A673 (cell line): Measurements from ENCODE around the gene NFATC2. TPM values are rescaled to one million over a fixed set of nuclear protein-coding genes. Genes with fewer than 3 reads are reported as not detected.
A peak's percentile ranks its signal among the peaks of the same experiment; 100 is the strongest.

ENCODE experiments used
- BruUV-seq: library from RNA; stranded (reverse); fragments of 400-500 nt; replicated peaks from 2 replicates; lab custom pipeline; 2021; lab: Mats Ljungman, UMichigan
- CTCF ChIA-PET: fragments of 300-600 bp; sonication (Branson Sonifier 250); formaldehyde crosslinking; loops from one replicate; lab custom pipeline; 2022; ENCODE audit warnings: antibody characterized with exemption; lab: Charles Lee
- POLR2A ChIA-PET: fragments of 300-600 bp; sonication (Branson Sonifier 250); formaldehyde crosslinking; loops from one replicate; lab custom pipeline; 2022; ENCODE audit warnings: antibody characterized with exemption; ENCODE audit not compliant: low non-redundant PET; lab: Charles Lee
- DNase-seq: peaks from one replicate; pipeline ENCODE4 v3.0.0-alpha.2; 2015; ENCODE audit warnings: low spot score
- H3K27ac ChIP-seq: fragments of 200-600 bp; sonication (generic); 2 replicates; pipeline ENCODE4 v1.5.1; 2016; ENCODE audit warnings: mixed run types, low read depth, mild to moderate bottlenecking, mixed read lengths, antibody characterized with exemption, low read length; ENCODE audit not compliant: poor library complexity, severe bottlenecking
- H3K27me3 ChIP-seq: fragments of 200-600 bp; sonication (generic); replicated peaks from 2 replicates; pipeline ENCODE4 v1.6.1; 2017; ENCODE audit warnings: mixed run types, low read depth, mild to moderate bottlenecking, mixed read lengths, antibody characterized with exemption, low read length; ENCODE audit not compliant: insufficient read depth, poor library complexity
- H3K36me3 ChIP-seq: fragments of 200-600 bp; sonication (generic); 2 replicates; pipeline ENCODE4 v1.6.1; 2016; ENCODE audit warnings: mixed run types, mild to moderate bottlenecking, mixed read lengths, antibody characterized with exemption, low read length; ENCODE audit not compliant: insufficient read depth, poor library complexity, severe bottlenecking
- H3K4me1 ChIP-seq: fragments of 200-600 bp; sonication (generic); 2 replicates; pipeline ENCODE4 v1.6.1; 2017; ENCODE audit warnings: mixed run types, mild to moderate bottlenecking, mixed read lengths, antibody characterized with exemption, low read length; ENCODE audit not compliant: insufficient read depth, poor library complexity, severe bottlenecking
- H3K4me3 ChIP-seq: fragments of 200-600 bp; sonication (generic); 2 replicates; pipeline ENCODE4 v1.5.1; 2016; ENCODE audit warnings: low read depth, mixed run types, mild to moderate bottlenecking, mixed read lengths, low read length; ENCODE audit not compliant: poor library complexity, severe bottlenecking
- H3K9me3 ChIP-seq: fragments of 200-600 bp; sonication (generic); 2 replicates; pipeline ENCODE4 v1.6.1; 2016; ENCODE audit warnings: mixed run types, low read depth, mild to moderate bottlenecking, mixed read lengths, antibody characterized with exemption, low read length; ENCODE audit not compliant: poor library complexity, severe bottlenecking
- EZH2 ChIP-seq: fragments of 200-600 bp; sonication (generic); IDR thresholded peaks from 2 replicates; pipeline ENCODE4 v1.6.1; 2017; ENCODE audit warnings: borderline replicate concordance, low read depth, mild to moderate bottlenecking, mixed read lengths, antibody characterized with exemption, low read length; ENCODE audit not compliant: poor library complexity, severe bottlenecking
- intact Hi-C: fragments of 100-400 bp; cut with micrococcal nuclease; formaldehyde crosslinking; loops from one replicate; pipeline ENCODE4 v1.10.0; 2022; ENCODE audit not compliant: unreplicated experiment
- total RNA-seq: library from RNA; stranded (reverse); gene quantifications from 2 replicates; pipeline ENCODE4 v1.2.3, GENCODE V29; 2021
- TF ChIP-seq, protein P1 (sequence below): fragments of 300-800, 200-600 bp; sonication (generic); conservative IDR thresholded peaks from 2 replicates; pipeline ENCODE4 v1.5.1; 2017; ENCODE audit warnings: low read depth, mild to moderate bottlenecking, antibody characterized with exemption, low read length, moderate library complexity, mixed read lengths

The NFATC2 gene
- total RNA-seq, 1 experiment from 2014 or later, result 0.64 TPM

DNA sequence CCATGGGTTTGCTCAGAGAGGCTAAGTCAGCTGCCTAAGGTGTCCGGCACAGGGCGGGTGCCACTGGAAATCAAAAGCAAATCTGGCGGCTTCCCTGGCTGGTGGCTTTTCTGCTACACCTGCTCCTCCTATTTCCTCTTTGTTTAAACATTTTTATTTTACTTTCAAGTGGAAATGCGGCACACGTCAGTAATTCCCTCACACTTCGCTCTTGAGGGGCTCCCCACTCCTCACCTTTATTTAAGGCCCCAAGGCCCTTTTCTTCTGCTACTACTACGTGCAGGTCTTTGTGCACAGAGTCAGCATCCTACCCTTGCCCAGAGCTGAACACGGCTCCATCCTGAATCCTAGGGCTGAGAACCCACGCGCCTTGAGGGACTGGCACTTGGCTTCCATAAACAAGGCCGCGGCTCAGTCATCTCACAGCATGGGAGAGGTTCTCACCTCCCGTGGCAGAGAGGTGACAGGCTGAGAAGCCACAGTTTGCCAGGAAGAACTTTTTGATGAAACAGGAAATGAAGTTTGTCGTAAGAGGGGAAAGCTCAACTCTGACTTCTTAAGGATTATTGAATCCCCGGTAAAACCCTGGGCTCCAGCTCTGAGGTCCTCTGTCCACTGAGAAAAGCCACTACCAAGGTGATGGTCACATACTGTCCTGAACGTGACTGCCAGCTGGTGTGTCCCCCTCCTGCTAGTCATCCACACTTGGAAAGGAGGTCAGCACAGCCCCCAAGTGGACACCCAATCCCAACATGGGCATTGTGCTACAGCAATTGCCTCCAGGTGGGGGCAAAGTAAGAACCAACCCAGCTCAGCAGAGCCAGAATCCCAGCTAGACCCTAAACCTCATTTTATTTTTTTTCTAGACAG, 48.0 kb downstream of the NFATC2 start:
- no peaks in the 10 kb centered on the region for H3K9me3 ChIP-seq
- no peak for TF ChIP-seq EZH2
- TF ChIP-seq, protein P1, sequence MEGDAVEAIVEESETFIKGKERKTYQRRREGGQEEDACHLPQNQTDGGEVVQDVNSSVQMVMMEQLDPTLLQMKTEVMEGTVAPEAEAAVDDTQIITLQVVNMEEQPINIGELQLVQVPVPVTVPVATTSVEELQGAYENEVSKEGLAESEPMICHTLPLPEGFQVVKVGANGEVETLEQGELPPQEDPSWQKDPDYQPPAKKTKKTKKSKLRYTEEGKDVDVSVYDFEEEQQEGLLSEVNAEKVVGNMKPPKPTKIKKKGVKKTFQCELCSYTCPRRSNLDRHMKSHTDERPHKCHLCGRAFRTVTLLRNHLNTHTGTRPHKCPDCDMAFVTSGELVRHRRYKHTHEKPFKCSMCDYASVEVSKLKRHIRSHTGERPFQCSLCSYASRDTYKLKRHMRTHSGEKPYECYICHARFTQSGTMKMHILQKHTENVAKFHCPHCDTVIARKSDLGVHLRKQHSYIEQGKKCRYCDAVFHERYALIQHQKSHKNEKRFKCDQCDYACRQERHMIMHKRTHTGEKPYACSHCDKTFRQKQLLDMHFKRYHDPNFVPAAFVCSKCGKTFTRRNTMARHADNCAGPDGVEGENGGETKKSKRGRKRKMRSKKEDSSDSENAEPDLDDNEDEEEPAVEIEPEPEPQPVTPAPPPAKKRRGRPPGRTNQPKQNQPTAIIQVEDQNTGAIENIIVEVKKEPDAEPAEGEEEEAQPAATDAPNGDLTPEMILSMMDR, result no peak
- no peak overlapping the region for H3K4me3 ChIP-seq
- intact Hi-C loops, result no loop called here
- no peaks in the 10 kb centered on the region for H3K36me3 ChIP-seq
- no TSS peak for BruUV-seq
- no peaks in the 10 kb centered on the region for H3K27me3 ChIP-seq
- peaks cover 82% of the 10 kb centered on the region for H3K4me1 ChIP-seq
- CTCF ChIA-PET, result no interaction called here
- no peak for DNase-seq
- no peak overlapping the region for H3K27ac ChIP-seq
- POLR2A ChIA-PET, result no interaction called here

- Histone ChIP-seq H3K9me3 (no peaks in the 10 kb centered on the region), H3K36me3 (no peaks in the 10 kb centered on the region), H3K4me3 (no peak overlapping the region), H3K27me3 (no peaks in the 10 kb centered on the region), H3K4me1 (peaks cover 87% of the 10 kb centered on the region), H3K27ac (peak overlapping the region; percentile 74)
- peak; percentile 71 for DNase-seq
- no TSS peak for BruUV-seq
- POLR2A ChIA-PET, result no interaction called here
- intact Hi-C loops, result loop anchor here (2.0 kb wide), 1 partner anchor 67 kb away; no protein-coding TSS in a partner anchor
- CTCF ChIA-PET, result interaction anchor here (1.0 kb wide), 1 partner anchor 107 kb away, joined by 3 read pairs; no protein-coding TSS in a partner anchor
- TF ChIP-seq, protein P1, result no peak
- no peak for TF ChIP-seq EZH2
Observed at GRCh38 chr20:51493346-51493791, 49.1 kb downstream of the NFATC2 start.

DNA sequence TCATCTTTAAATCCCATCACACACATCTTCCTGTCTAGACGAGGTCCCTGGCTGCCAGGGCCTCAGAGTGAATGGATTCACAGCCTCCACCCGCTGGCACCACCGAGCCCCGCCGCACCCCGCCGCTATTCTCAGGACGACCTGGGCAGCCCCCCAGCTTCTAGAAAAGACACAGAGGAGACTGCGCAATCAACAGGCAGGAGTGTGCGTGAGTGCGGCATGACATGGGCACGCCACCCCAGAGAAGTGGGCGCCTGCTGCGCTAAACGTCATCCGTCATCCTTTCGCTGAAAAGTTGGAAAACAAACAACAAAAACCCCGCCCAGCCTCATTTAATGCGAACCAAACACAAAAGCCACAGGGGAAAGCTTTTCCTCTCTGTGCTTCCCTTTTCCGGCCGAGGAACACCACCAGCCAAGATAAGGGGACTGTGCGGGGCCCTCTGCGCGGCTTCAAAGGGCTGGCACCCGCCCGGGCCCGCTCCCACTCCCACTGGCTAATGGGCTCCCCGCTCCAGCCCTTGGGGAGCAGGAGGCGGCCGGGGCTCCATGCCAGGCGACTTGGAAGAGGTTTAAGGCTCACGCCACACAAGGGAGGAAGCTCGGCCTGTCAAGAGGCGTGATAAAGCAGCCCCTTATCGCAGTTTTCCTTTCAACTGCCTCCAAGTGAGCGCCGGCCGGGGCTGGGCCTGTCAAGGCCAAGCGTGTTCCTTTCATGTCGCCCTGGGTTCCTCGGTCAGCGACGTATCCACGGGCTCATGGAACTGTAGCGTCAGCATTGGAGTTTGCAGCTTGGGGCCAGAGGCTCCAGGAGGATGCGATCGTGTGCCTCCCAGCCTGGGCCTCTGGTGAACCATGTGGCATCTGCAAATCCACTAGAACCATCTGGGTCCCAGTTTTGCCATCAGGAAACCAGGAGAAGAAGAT, 50.1 kb downstream of the NFATC2 start:
- Histone ChIP-seq H3K9me3 (no peaks in the 10 kb centered on the region), H3K4me1 (peaks cover 87% of the 10 kb centered on the region), H3K27ac (peak overlapping the region; percentile 74), H3K36me3 (no peaks in the 10 kb centered on the region), H3K4me3 (peak overlapping the region; percentile 22), H3K27me3 (no peaks in the 10 kb centered on the region)
- BruUV-seq, result no TSS peak
- CTCF ChIA-PET, result interaction anchor here (1.1 kb wide), 1 partner anchor 102 kb away, joined by 3 read pairs; no protein-coding TSS in a partner anchor
- intact Hi-C loops, result loop anchor here (2.0 kb wide), 1 partner anchor 68 kb away; no protein-coding TSS in a partner anchor
- DNase-seq, result peak; percentile 95
- TF ChIP-seq, protein P1, result no peak
- no peak for TF ChIP-seq EZH2
- POLR2A ChIA-PET, result interaction anchor here (0.6 kb wide), 1 partner anchor 477 kb away, joined by 3 read pairs; no protein-coding TSS in a partner anchor
